HUES48 (cell line): ENCODE measurements around the gene UPP2.

Source experiments
- H3K27ac ChIP-seq: one replicate; pipeline ENCODE4 v1.7.0; 2013; ENCODE audit warnings: low read depth, low read length, inconsistent platforms
- H3K27me3 ChIP-seq: 2 replicates; pipeline ENCODE4 v1.6.1; 2013; ENCODE audit warnings: mild to moderate bottlenecking, low read length; ENCODE audit not compliant: control insufficient read depth, insufficient read depth
- H3K36me3 ChIP-seq: 2 replicates; pipeline ENCODE4 v1.6.1; 2013; ENCODE audit warnings: low read length; ENCODE audit not compliant: control insufficient read depth, insufficient read depth
- H3K4me1 ChIP-seq: 2 replicates; pipeline ENCODE4 v1.6.1; 2013; ENCODE audit warnings: mild to moderate bottlenecking, low read length; ENCODE audit not compliant: control insufficient read depth, insufficient read depth
- H3K4me3 ChIP-seq: 2 replicates; pipeline ENCODE4 v1.5.1; 2013; ENCODE audit warnings: mild to moderate bottlenecking, low read depth, low read length
- H3K9ac ChIP-seq: 2 replicates; pipeline ENCODE4 v1.6.1; 2013; ENCODE audit warnings: mild to moderate bottlenecking, low read depth, low read length, moderate library complexity
- H3K9me3 ChIP-seq: 2 replicates; pipeline ENCODE4 v1.6.1; 2013; ENCODE audit warnings: low read length; ENCODE audit not compliant: control insufficient read depth, insufficient read depth

The UPP2 gene

DNA sequence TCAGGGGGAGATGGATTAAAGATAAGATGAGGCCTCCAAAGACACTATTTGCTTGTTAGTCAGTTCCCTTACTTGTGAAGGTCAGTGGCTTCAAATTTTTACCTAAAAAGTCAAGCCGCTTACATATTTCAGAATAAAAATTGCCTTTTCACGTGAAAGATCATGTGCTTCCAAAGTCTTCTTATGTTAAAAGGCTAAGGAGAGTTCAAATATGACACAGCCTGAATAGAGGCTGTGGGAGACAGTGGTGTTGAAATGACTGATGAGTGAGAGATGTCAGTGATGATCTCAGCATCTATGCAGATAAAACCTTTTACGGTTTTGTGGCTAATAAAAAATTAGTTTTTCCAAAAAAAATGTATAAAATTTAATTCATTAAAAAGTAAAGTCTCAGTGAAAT, 40.5 kb downstream of the UPP2 start:
- Histone ChIP-seq H3K27me3 (no peaks in the 10 kb centered on the region; the same call in 1 of the 2 replicates), H3K4me3 (no peak overlapping the region), H3K4me1 (no peaks in the 10 kb centered on the region), H3K9ac (no peak overlapping the region), H3K27ac (no peak overlapping the region), H3K36me3 (no peaks in the 10 kb centered on the region), H3K9me3 (no peaks in the 10 kb centered on the region)

DNA sequence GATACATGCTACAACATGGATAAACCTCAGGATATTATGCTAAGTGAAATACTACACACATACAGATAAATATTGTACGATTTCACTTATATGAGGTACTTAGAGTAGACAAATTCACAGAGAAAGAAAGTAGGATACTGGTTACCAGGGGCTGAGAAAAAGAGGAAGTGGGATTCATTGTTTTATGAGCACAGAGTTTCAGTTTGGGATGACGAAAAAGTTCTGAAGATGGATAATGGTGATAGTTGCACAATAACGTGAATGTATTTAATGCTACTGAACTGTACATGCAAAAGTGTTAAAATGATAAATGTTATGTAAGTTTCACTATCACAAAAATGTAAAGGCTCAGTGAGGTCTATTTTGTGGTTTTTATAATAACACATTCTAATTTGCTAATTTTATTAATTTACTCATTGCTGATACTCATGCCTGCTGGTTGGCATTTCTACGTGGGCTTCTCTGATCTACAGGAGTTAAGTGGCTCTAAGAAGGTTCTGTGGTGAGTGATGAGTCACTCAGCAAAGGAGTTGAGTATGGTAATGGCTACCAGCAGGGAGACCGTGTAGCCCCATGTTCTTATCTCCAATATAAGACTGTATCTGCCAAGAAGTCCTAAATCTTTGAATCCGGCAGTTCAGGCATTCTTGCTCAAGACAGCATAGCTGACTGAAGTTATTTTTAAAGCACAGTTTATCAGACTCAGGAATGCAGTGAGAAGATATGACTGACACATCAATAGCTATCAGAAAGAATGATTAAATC, 41.1 kb downstream of the UPP2 start:
- H3K9ac ChIP-seq: no peak overlapping the region
- no peak overlapping the region for H3K4me3 ChIP-seq
- no peak overlapping the region for H3K27ac ChIP-seq

DNA sequence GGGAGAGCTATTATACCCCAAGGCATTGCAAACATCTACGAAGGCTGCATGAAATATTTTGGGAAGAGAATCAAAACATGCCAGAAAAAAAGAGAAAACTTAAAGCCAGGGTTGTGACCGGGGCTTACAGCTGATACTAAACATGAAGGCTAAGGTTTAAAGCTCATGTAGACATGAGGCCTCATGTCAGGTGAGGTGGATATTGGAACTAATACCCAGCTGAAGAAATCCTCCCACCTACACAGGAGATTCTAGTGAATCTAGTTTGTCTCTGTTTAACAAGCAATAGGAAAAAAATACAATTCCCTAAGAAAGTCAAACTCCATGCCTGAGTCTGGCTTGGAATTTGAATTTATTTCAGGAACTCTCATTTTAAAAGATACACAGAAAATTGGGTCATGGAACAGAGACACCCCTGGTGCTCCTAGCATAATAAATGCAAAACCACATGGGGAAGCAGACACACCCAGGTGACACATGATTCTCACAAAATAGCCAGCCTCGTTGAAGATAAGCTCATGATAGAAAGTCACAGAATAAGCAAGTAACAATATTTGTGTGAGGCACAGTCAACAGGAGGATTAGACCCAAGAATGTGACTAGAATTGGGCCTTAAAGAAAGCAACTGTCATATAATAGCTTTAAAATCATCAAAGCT, 42.2 kb downstream of the UPP2 start:
- no peaks in the 10 kb centered on the region for H3K27me3 ChIP-seq
- H3K36me3 ChIP-seq: no peaks in the 10 kb centered on the region
- H3K4me1 ChIP-seq: no peaks in the 10 kb centered on the region
- no peak overlapping the region for H3K4me3 ChIP-seq
- H3K9me3 ChIP-seq: no peaks in the 10 kb centered on the region
- no peak overlapping the region for H3K27ac ChIP-seq
- no peak overlapping the region for H3K9ac ChIP-seq

More for the DNA sequence above, 41.1 kb downstream of the UPP2 start:
- Histone ChIP-seq H3K4me1 (no peaks in the 10 kb centered on the region), H3K36me3 (no peaks in the 10 kb centered on the region), H3K9me3 (no peaks in the 10 kb centered on the region), H3K27me3 (no peaks in the 10 kb centered on the region)

DNA sequence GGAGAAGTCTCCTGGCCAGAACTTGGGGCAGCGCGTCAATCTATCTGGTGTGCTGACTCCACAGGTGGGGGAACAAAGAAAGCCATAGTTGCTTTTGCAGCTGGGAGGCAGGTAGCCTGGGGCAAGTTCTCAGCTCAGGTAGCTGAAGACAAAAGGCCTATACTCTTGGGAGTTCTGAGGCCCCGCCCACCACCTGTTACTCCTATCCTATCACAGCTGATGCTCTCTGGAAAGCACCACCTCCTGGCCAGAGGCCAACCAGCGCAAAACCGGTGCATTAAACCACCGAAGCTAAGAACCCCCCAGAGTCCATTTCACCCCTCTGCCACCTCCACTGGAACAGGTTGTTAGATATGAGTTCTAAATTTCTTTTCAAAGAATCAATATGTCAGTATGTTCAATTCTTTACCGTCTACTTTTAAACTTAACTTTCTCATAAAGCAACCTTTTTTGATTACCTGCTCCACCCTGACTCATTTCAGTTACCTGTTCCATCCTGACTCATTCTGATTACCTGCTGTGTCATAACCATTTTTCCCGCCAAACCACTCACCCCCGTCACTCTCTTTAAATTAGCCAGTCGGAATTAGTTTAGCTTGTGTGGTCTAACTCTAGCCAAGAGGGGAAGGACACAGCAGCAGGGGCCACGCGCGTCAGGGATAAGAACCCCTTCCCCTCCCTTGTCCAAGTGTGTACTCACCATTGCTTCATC, 43.4 kb downstream of the UPP2 start:
- H3K4me1 ChIP-seq: no peaks in the 10 kb centered on the region
- H3K27me3 ChIP-seq: no peaks in the 10 kb centered on the region
- no peaks in the 10 kb centered on the region for H3K9me3 ChIP-seq
- no peaks in the 10 kb centered on the region for H3K36me3 ChIP-seq
- H3K9ac ChIP-seq: no peak overlapping the region
- H3K27ac ChIP-seq: no peak overlapping the region
- H3K4me3 ChIP-seq: no peak overlapping the region

DNA sequence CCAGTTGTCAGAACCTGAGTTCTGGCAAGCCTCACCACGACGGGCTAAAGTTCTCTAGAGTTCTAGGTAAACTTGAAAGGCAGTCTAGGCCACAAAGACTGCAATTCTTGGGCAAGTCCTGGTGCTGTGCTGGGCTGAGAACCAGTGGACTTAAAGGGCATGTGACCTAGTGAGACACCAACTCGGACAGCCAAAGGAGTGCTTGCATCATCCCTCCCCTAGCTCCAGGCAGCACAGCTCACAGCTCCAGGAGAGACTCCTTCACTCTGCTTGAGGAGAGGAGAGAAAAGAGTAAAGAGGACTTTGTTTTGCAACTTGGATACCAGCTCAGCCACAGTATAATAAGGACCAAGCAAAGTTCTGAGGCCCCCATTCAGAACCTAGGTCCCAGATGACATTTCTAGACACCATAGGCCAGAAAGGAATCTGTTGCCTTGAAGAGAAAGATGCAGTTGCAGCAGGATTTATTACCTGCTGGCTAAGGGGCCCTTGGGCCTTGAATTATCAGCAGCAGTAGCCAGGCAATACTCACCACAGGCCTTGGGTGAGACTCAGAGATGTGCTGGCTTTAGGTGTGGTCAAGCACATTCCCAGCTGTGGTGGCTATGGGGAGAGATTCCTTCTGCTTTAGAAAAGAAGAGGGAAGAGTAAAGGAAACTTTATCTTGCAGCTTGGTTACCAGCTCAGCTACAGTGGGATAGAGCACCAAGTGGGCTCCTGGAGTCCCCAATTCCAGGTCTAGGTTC, 51.8 kb downstream of the UPP2 start:
- no peak overlapping the region for H3K4me3 ChIP-seq
- H3K27me3 ChIP-seq: no peaks in the 10 kb centered on the region
- H3K9me3 ChIP-seq: no peaks in the 10 kb centered on the region
- no peak overlapping the region for H3K27ac ChIP-seq
- H3K4me1 ChIP-seq: no peaks in the 10 kb centered on the region
- H3K9ac ChIP-seq: no peak overlapping the region
- no peaks in the 10 kb centered on the region for H3K36me3 ChIP-seq

DNA sequence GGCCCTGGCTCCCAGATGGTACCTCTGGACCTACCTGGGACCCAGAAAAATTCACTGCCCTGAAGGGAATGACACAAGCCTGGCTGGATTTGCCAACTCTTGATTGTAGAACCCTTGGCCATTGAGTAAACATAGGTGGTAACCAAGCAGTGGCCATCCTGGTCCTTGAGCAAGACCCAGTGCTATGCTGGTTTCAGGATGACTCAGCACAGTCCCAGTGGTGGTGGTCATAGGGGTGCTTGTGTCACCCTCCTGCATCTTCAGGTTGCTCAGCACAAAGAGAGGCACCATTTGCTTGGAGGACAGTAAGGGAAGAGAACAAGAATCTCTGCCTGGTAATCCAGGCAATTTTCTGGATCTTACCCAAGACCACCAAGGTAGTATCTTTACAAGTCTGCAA, 52.9 kb downstream of the UPP2 start:
- H3K27ac ChIP-seq: no peak overlapping the region
- H3K4me3 ChIP-seq: no peak overlapping the region
- no peaks in the 10 kb centered on the region for H3K9me3 ChIP-seq
- no peak overlapping the region for H3K9ac ChIP-seq
- H3K27me3 ChIP-seq: no peaks in the 10 kb centered on the region
- H3K4me1 ChIP-seq: no peaks in the 10 kb centered on the region
- no peaks in the 10 kb centered on the region for H3K36me3 ChIP-seq

DNA sequence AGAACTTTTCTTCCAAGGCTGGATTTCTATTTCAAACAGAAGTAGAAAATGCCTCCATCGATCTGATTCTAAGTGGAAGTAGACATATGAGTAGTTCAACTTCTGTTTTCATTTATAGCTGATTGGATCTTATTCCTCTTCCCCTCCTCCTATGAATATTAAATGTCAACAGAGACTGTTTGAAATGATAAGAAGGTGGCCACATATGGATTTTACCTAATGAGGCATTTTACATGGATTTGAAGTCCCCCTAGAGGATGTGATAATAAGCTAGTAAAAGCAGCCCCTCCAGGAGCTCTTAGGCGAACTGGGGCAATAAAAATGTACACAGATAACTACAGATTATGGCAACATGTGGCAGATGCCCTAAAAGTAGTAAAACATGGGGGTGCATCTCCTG, 71.0 kb downstream of the UPP2 start:
- Histone ChIP-seq H3K9me3 (no peaks in the 10 kb centered on the region), H3K36me3 (no peaks in the 10 kb centered on the region), H3K27me3 (no peaks in the 10 kb centered on the region), H3K27ac (no peak overlapping the region), H3K9ac (no peak overlapping the region), H3K4me1 (peaks cover 6% of the 10 kb centered on the region), H3K4me3 (no peak overlapping the region)

DNA sequence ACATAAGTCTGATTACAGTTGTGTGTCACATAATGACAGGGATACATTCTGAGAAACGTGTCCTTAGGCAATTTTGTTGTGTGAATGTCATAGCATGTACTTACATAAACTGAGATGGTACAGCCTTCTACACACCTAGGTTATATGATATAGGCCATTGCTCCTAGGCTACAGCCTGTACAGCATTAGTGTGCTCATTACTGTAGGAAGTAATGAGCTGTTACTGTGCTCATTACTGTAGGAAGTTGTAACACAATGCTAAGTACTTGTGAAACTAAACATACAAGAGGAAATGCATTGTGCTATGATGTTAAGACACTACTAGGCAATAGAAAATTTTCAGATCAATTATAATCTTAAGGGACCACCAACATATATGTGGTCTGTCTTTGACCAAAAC, 72.8 kb downstream of the UPP2 start:
- Histone ChIP-seq H3K27ac (no peak overlapping the region), H3K27me3 (no peaks in the 10 kb centered on the region), H3K9me3 (no peaks in the 10 kb centered on the region), H3K9ac (no peak overlapping the region), H3K4me1 (peaks cover 6% of the 10 kb centered on the region), H3K4me3 (no peak overlapping the region), H3K36me3 (no peaks in the 10 kb centered on the region)

DNA sequence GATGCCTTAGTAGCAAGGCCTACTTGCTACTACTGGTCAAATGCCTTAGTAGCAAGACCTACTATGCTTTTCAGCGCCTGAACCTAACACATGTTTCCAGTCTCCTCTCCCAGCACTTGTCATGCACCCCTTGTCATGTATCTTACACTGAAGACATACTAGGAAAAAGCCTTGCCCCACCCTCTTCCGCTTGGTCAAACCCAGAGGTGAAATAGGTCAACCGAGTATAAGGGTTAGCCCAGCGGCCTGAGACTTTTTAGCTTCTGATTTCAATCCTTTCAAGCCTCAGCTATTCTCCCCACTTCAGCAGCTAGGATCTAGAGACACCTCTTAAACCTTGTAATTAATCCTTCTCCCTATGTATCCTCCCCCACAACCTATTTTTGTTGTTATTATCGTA, 73.3 kb downstream of the UPP2 start:
- no peaks in the 10 kb centered on the region for H3K9me3 ChIP-seq
- H3K4me3 ChIP-seq: no peak overlapping the region
- no peaks in the 10 kb centered on the region for H3K36me3 ChIP-seq
- H3K4me1 ChIP-seq: peaks cover 6% of the 10 kb centered on the region
- H3K9ac ChIP-seq: no peak overlapping the region
- H3K27me3 ChIP-seq: no peaks in the 10 kb centered on the region
- H3K27ac ChIP-seq: no peak overlapping the region

DNA sequence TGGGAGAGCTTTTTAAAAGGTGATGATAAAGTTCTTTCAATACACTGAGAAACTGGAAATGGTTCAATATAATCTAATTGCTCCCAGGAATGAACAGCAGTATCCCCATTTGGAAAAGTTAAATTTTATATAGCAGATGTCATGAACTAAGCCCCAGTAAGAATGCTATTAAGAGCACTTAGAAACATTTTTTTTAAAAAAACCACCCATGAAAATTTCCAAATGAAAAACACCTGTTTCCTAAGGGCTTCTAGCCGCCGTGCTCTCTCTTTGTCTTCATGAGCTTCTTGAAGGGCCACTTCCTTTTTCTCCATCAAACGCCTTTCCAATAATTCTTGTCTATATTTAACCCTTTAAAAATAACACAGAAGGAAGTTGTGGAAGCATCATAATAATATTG, 77.0 kb downstream of the UPP2 start:
- peaks cover 10% of the 10 kb centered on the region for H3K4me1 ChIP-seq
- H3K4me3 ChIP-seq: no peak overlapping the region
- no peak overlapping the region for H3K27ac ChIP-seq
- no peaks in the 10 kb centered on the region for H3K9me3 ChIP-seq
- no peaks in the 10 kb centered on the region for H3K27me3 ChIP-seq
- no peak overlapping the region for H3K9ac ChIP-seq
- no peaks in the 10 kb centered on the region for H3K36me3 ChIP-seq
